Activated CD8-positive, alpha-beta T cell treated with anti-CD3 and anti-CD28 coated beads for 36 hours (primary cell): ENCODE results near the gene ADIPOR2. TPM values are rescaled to one million over a fixed set of nuclear protein-coding genes. Genes with fewer than 3 reads are reported as not detected.

Source experiments
- ATAC-seq: fragments of 200-7000 bp; cut with Tn5 transposase; one replicate; pipeline ENCODE4 v1.10.0; 2021; ENCODE audit warnings: mild to moderate bottlenecking, moderate library complexity
- CTCF ChIA-PET: fragments of 350-600 bp; sonication (Branson Sonifier 250); formaldehyde crosslinking; loops from one replicate; lab custom pipeline; 2021; ENCODE audit warnings: antibody characterized with exemption; lab: Charles Lee
- POLR2A ChIA-PET: fragments of 350-600 bp; sonication (Branson Sonifier 250); formaldehyde crosslinking; loops from one replicate; lab custom pipeline; 2021; ENCODE audit warnings: antibody characterized with exemption; lab: Charles Lee
- DNase-seq: peaks from one replicate; pipeline ENCODE4 v3.0.0-alpha.2; 2020
- H3K27ac Mint-ChIP-seq: one replicate; pipeline ENCODE4 v1.8.0; 2021; ENCODE audit warnings: mild to moderate bottlenecking, mixed read lengths
- H3K27me3 Mint-ChIP-seq: one replicate; pipeline ENCODE4 v1.8.0; 2021; ENCODE audit warnings: mixed read lengths
- H3K36me3 Mint-ChIP-seq: one replicate; pipeline ENCODE4 v1.8.0; 2021; ENCODE audit warnings: low read depth, mixed read lengths
- H3K4me1 Mint-ChIP-seq: one replicate; pipeline ENCODE4 v1.8.0; 2021; ENCODE audit warnings: low read depth, mixed read lengths
- H3K4me3 Mint-ChIP-seq: one replicate; pipeline ENCODE4 v1.8.0; 2021; ENCODE audit warnings: mild to moderate bottlenecking, moderate library complexity, mixed read lengths
- H3K9me3 Mint-ChIP-seq: one replicate; pipeline ENCODE4 v1.8.0; 2021; ENCODE audit warnings: mixed read lengths
- intact Hi-C: fragments of 100-400 bp; cut with micrococcal nuclease; formaldehyde crosslinking; loops from one replicate; pipeline ENCODE4 v1.10.0; 2022
- total RNA-seq, 2 experiments: library from RNA; stranded (reverse); gene quantifications; one replicate each; pipeline ENCODE4 v1.2.3, GENCODE V29; 2021
- TF ChIP-seq, protein P1 (sequence below): fragments of 200-600 bp; IDR thresholded peaks from one replicate; pipeline ENCODE4 v1.8.0; 2022; ENCODE audit warnings: antibody characterized with exemption, mild to moderate bottlenecking

The ADIPOR2 gene
- total RNA-seq, 2 experiments from 2014 or later = 48.3 to 49.9 TPM

DNA sequence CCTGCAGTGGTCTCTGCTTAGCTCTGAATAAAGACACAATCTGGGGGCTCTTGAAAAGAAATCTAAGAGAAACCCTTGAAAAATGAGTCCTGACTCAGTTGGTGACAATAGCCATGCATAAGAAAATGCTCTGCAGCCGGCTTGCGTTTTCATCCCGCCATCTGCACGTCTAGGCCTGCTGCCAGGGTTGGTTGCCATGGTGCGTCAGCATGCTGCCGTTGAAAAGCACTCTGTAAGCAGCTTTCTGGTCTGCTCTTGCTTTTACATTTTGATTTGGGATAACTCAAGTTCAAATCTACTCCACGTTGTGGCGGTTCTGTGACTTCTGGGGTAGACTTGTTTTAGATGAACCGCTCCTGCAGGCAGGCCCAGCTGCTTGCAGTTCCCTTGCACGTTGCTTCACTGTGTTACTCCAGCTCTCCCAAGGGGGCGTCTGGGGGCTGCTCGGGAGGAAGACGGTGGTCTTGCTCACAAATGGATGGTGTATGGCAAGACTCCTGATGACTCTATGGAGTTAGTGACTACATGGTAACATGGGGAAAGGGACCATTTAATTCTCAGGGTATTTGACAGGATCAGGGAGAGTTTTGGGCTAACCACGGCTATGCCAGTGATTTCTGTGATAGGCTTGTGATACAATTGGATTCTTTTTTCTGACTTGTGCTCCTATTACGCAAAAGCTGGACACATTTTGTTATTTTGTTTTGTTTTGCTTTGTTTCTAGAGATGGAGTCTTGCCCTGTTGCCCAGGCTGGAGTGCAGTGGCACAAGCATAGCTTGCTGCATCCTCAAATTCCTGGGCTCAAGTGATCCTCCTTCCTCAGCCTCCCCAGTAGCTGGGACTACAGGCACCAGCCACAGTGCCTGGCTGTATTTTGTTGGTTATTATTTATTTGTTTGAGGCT, 46.1 kb upstream of the ADIPOR2 start:
- H3K4me3 Mint-ChIP-seq = no peak overlapping the region
- H3K9me3 Mint-ChIP-seq = no peaks in the 10 kb centered on the region
- intact Hi-C loops = no loop called here
- no peak overlapping the region for H3K27ac Mint-ChIP-seq
- ATAC-seq (no peak), DNase-seq (no peak)
- ChIA-PET POLR2A (no interaction called here), CTCF (interaction anchor here (1.1 to 15.4 kb wide), 5 partner anchors 9 to 295 kb away, joined by 3 to 456 read pairs (median 7); partner anchors contain the start of gene WNT5B)
- TF ChIP-seq, protein P1, sequence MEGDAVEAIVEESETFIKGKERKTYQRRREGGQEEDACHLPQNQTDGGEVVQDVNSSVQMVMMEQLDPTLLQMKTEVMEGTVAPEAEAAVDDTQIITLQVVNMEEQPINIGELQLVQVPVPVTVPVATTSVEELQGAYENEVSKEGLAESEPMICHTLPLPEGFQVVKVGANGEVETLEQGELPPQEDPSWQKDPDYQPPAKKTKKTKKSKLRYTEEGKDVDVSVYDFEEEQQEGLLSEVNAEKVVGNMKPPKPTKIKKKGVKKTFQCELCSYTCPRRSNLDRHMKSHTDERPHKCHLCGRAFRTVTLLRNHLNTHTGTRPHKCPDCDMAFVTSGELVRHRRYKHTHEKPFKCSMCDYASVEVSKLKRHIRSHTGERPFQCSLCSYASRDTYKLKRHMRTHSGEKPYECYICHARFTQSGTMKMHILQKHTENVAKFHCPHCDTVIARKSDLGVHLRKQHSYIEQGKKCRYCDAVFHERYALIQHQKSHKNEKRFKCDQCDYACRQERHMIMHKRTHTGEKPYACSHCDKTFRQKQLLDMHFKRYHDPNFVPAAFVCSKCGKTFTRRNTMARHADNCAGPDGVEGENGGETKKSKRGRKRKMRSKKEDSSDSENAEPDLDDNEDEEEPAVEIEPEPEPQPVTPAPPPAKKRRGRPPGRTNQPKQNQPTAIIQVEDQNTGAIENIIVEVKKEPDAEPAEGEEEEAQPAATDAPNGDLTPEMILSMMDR = no peak
- H3K36me3 Mint-ChIP-seq = no peaks in the 10 kb centered on the region
- no peaks in the 10 kb centered on the region for H3K4me1 Mint-ChIP-seq
- peaks cover 7% of the 10 kb centered on the region for H3K27me3 Mint-ChIP-seq

DNA sequence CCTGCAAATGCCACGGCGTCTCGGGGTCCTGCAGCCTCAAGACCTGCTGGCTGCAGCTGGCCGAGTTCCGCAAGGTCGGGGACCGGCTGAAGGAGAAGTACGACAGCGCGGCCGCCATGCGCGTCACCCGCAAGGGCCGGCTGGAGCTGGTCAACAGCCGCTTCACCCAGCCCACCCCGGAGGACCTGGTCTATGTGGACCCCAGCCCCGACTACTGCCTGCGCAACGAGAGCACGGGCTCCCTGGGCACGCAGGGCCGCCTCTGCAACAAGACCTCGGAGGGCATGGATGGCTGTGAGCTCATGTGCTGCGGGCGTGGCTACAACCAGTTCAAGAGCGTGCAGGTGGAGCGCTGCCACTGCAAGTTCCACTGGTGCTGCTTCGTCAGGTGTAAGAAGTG, 45.1 kb upstream of the ADIPOR2 start:
- DNase-seq = no peak
- intact Hi-C loops = no loop called here
- Mint-ChIP-seq H3K4me1 (no peaks in the 10 kb centered on the region), H3K4me3 (no peak overlapping the region), H3K36me3 (no peaks in the 10 kb centered on the region), H3K9me3 (no peaks in the 10 kb centered on the region), H3K27me3 (peaks cover 7% of the 10 kb centered on the region), H3K27ac (no peak overlapping the region)
- TF ChIP-seq, protein P1 = no peak
- ChIA-PET POLR2A (no interaction called here), CTCF (interaction anchor here (15.4 kb wide), 1 partner anchor 143 kb away, joined by 456 read pairs; no protein-coding TSS in a partner anchor)
- no peak for ATAC-seq

DNA sequence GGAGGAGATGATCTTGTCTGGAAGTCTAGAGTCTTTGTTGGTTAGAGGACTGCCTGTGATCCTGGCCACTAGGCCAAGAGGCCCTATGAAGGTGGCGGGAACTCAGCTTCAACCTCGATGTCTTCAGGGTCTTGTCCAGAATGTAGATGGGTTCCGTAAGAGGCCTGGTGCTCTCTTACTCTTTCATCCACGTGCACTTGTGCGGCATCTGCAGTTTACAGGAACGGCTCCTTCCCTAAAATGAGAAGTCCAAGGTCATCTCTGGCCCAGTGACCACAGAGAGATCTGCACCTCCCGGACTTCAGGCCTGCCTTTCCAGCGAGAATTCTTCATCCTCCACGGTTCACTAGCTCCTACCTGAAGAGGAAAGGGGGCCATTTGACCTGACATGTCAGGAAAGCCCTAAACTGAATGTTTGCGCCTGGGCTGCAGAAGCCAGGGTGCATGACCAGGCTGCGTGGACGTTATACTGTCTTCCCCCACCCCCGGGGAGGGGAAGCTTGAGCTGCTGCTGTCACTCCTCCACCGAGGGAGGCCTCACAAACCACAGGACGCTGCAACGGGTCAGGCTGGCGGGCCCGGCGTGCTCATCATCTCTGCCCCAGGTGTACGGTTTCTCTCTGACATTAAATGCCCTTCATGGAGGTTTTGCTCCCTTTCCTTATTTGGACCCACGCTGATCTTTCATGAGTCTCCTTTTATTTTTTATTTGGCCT, 44.1 kb upstream of the ADIPOR2 start:
- Mint-ChIP-seq H3K27me3 (peaks cover 7% of the 10 kb centered on the region), H3K36me3 (no peaks in the 10 kb centered on the region), H3K4me3 (no peak overlapping the region), H3K27ac (no peak overlapping the region), H3K9me3 (no peaks in the 10 kb centered on the region), H3K4me1 (no peaks in the 10 kb centered on the region)
- ATAC-seq = peak; percentile 55
- TF ChIP-seq, protein P1 = no peak
- intact Hi-C loops = no loop called here
- ChIA-PET POLR2A (interaction anchor here (1.0 kb wide), 1 partner anchor 44 kb away, joined by 3 read pairs; the partner anchor contains the start of gene ADIPOR2), CTCF (interaction anchor here (1.6 to 15.4 kb wide), 3 partner anchors 11 to 293 kb away, joined by 7 to 456 read pairs (median 27); no protein-coding TSS in a partner anchor)
- peak; percentile 21 for DNase-seq

DNA sequence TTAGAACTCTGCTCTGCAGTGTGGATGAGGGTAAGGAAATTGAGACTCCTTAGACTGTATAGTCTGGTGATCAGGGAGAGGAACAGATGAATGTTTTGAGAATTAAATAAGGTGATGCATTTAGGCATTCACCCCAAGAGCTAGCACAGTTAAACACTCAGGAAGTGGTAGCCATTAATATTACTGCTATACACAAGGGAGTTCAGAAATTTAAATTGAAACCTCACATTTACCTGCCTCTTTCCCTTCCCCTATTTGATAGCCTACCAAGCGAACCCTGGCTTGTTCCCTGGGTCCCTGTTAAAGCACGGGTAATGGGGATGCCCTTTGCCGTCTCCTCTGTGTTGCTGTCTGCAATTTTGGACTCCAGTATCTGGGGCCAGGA, 43.6 kb upstream of the ADIPOR2 start:
- ChIA-PET POLR2A (interaction anchor here (1.0 kb wide), 1 partner anchor 44 kb away, joined by 3 read pairs; the partner anchor contains the start of gene ADIPOR2), CTCF (interaction anchor here (0.7 to 15.4 kb wide), 4 partner anchors 12 to 292 kb away, joined by 3 to 456 read pairs (median 17); no protein-coding TSS in a partner anchor)
- TF ChIP-seq, protein P1 = no peak
- Mint-ChIP-seq H3K4me1 (no peaks in the 10 kb centered on the region), H3K27ac (no peak overlapping the region), H3K36me3 (no peaks in the 10 kb centered on the region), H3K9me3 (no peaks in the 10 kb centered on the region), H3K4me3 (no peak overlapping the region), H3K27me3 (peaks cover 8% of the 10 kb centered on the region)
- no peak for ATAC-seq
- DNase-seq = no peak
- intact Hi-C loops = no loop called here
